HepG2 (cell line): ENCODE measurements around the gene RPS10. TPM values are rescaled to one million over a fixed set of nuclear protein-coding genes. Genes with fewer than 3 reads are reported as not detected.

Source experiments
- GMEB1 ChIP-seq: sonication (generic); formaldehyde crosslinking; IDR thresholded peaks from 2 replicates; pipeline ENCODE4 v1.5.1; 2020; ENCODE audit warnings: missing genetic modification reagents, mild to moderate bottlenecking, borderline replicate concordance
- KIAA2018 ChIP-seq: sonication (generic); formaldehyde crosslinking; IDR thresholded peaks from 2 replicates; pipeline ENCODE4 v1.5.0; 2020; ENCODE audit warnings: mild to moderate bottlenecking, missing genetic modification reagents, borderline replicate concordance
- PHF21A ChIP-seq: sonication (generic); formaldehyde crosslinking; IDR thresholded peaks from 2 replicates; pipeline ENCODE4 v1.5.0; 2020; ENCODE audit warnings: mild to moderate bottlenecking, missing genetic modification reagents
- PITX1 ChIP-seq: sonication (generic); formaldehyde crosslinking; IDR thresholded peaks from 2 replicates; pipeline ENCODE4 v1.5.1; 2020; ENCODE audit warnings: mild to moderate bottlenecking, missing genetic modification reagents
- TCF7 ChIP-seq: sonication (generic); IDR thresholded peaks from 2 replicates; pipeline ENCODE4 v1.6.1; 2016; ENCODE audit warnings: antibody characterized with exemption, low read depth
- ZNF282 ChIP-seq: fragments of 450-650 bp; IDR thresholded peaks from 2 replicates; pipeline ENCODE4 v1.6.1; 2018; ENCODE audit not compliant: partially characterized antibody
- polyA plus RNA-seq, 8 experiments: library from polyadenylated mRNA; depleted of rRNA in 3 of 8; stranded (reverse) in 7 of 8; unstranded in 1 of 8; fragments of >200 nt; fragmentation: Illumina TruSeq in 4 of 8; extraction: Trizol in 4 of 8; gene quantifications; 2 replicates each; pipeline versions ENCODE4 v1.2.1 to v1.2.3, GENCODE V29; 2011 to 2016; ENCODE audit warnings: low read depth in 4 of 8, missing spikeins in 1 of 8, mixed read lengths in 1 of 8; ENCODE audit not compliant: insufficient read depth in 1 of 8
- total RNA-seq, 5 experiments: library from RNA; depleted of rRNA; stranded (reverse); fragments of >200 nt; fragmentation: Illumina TruSeq; extraction: Trizol; gene quantifications; 2 replicates each; pipeline ENCODE4 v1.2.3, GENCODE V29; 2016; ENCODE audit warnings: low read depth in 1 of 5
- TF ChIP-seq, protein P1 (sequence below): sonication (generic); formaldehyde crosslinking; IDR thresholded peaks from 2 replicates; pipeline ENCODE4; 2020; ENCODE audit warnings: missing genetic modification reagents, mild to moderate bottlenecking, borderline replicate concordance
- TF ChIP-seq, protein P2 (sequence below): sonication (generic); formaldehyde crosslinking; IDR thresholded peaks from 2 replicates; pipeline ENCODE4 v1.8.0; 2022; ENCODE audit warnings: missing genetic modification reagents, low read depth, mild to moderate bottlenecking, borderline replicate concordance
- TF ChIP-seq, protein P3 (sequence below), 2 experiments: sonication (generic) in 1 of 2; formaldehyde crosslinking in 1 of 2; IDR thresholded peaks; 2 replicates each; pipeline versions ENCODE4 v1.4.0 to v1.6.1; 2016 to 2020; ENCODE audit warnings: borderline replicate concordance in 1 of 2, low read depth in 1 of 2, mild to moderate bottlenecking in 1 of 2, missing genetic modification reagents in 1 of 2

Gene RPS10
- total and polyA plus RNA-seq, 2 of the 13 experiments (the other 11 are each of a cell fraction or from before 2014, with no cell fraction given): 2,909 to 4,648 TPM

DNA sequence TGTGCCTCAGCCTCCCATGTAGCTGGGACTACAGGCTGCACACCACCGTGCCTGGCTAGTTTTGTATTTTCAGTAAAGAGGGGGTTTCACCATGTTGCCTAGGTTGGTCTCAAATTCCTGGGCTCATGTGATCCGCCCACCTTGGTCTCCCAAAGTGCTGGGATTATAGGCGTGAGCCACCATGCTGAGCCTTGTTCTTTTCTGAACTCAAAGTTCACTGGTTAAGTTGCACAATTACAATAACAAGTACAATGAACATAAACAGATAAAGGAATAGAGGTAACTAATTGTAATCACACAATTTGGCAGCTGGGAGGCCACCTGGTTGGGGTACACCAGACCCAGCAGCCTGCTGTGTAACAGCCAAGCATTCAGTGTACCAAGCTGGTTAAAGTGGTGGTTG lies 40.1 kb downstream of the RPS10 start (continued):
- TF ChIP-seq PITX1 (CRISPR knock-in tag): peak; percentile 62; the same call in 1 of the 2 replicates
- TF ChIP-seq TCF7: no peak
- TF ChIP-seq PHF21A (CRISPR knock-in tag): peak; percentile 60; the same call in 1 of the 2 replicates
- no peak for TF ChIP-seq KIAA2018 (CRISPR knock-in tag)
- TF ChIP-seq, protein P1, sequence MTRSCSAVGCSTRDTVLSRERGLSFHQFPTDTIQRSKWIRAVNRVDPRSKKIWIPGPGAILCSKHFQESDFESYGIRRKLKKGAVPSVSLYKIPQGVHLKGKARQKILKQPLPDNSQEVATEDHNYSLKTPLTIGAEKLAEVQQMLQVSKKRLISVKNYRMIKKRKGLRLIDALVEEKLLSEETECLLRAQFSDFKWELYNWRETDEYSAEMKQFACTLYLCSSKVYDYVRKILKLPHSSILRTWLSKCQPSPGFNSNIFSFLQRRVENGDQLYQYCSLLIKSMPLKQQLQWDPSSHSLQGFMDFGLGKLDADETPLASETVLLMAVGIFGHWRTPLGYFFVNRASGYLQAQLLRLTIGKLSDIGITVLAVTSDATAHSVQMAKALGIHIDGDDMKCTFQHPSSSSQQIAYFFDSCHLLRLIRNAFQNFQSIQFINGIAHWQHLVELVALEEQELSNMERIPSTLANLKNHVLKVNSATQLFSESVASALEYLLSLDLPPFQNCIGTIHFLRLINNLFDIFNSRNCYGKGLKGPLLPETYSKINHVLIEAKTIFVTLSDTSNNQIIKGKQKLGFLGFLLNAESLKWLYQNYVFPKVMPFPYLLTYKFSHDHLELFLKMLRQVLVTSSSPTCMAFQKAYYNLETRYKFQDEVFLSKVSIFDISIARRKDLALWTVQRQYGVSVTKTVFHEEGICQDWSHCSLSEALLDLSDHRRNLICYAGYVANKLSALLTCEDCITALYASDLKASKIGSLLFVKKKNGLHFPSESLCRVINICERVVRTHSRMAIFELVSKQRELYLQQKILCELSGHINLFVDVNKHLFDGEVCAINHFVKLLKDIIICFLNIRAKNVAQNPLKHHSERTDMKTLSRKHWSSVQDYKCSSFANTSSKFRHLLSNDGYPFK (CRISPR knock-in tag): no peak
- no peak for TF ChIP-seq ZNF282
- no peak for TF ChIP-seq GMEB1 (CRISPR knock-in tag)
- TF ChIP-seq, protein P2, sequence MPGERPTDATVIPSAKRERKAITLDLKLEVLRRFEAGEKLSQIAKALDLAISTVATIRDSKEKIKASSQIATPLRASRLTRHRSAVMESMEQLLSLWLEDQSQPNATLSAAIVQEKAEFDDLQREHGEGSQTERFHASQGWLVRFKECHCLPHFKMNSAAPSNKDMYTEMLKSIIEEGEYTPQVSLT (CRISPR knock-in tag): no peak
- TF ChIP-seq, protein P3, sequence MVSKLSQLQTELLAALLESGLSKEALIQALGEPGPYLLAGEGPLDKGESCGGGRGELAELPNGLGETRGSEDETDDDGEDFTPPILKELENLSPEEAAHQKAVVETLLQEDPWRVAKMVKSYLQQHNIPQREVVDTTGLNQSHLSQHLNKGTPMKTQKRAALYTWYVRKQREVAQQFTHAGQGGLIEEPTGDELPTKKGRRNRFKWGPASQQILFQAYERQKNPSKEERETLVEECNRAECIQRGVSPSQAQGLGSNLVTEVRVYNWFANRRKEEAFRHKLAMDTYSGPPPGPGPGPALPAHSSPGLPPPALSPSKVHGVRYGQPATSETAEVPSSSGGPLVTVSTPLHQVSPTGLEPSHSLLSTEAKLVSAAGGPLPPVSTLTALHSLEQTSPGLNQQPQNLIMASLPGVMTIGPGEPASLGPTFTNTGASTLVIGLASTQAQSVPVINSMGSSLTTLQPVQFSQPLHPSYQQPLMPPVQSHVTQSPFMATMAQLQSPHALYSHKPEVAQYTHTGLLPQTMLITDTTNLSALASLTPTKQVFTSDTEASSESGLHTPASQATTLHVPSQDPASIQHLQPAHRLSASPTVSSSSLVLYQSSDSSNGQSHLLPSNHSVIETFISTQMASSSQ (IDR thresholded peaks at IDR 0.05; ENCODE audit: low read depth): no peak
- TF ChIP-seq, protein P3 (CRISPR knock-in tag; IDR thresholded peaks at IDR 0.05; ENCODE audit: borderline replicate concordance): no peak
